Liver (tissue), 9 donors: Measurements from ENCODE around the gene CRLF3. TPM values are rescaled to one million over a fixed set of nuclear protein-coding genes. Genes with fewer than 3 reads are reported as not detected.
"Not testable (repeated sequence)": the region's sequence is repeated elsewhere in the genome, so short reads cannot be mapped to it uniquely, and the experiment has no call there.

Experiments used
- DNase-seq: peaks from one replicate; pipeline ENCODE4 v3.0.0-alpha.2; 2017; ENCODE audit warnings: low spot score
- H3K27ac ChIP-seq, 2 donors: one replicate each; pipeline ENCODE4 v1.7.0; 2013; ENCODE audit warnings: inconsistent platforms in 2 of 2, low read length in 2 of 2, control low read depth in 1 of 2, low read depth in 1 of 2, mild to moderate bottlenecking in 1 of 2
- H3K27me3 ChIP-seq, 4 donors: one replicate each; pipeline versions ENCODE4 v1.6.1 to v1.7.0; 2013; ENCODE audit warnings: low read length in 3 of 4, inconsistent platforms in 1 of 4, mild to moderate bottlenecking in 1 of 4, moderate library complexity in 1 of 4; ENCODE audit not compliant: control insufficient read depth in 4 of 4, insufficient read depth in 4 of 4
- H3K36me3 ChIP-seq, 4 donors: one replicate each; pipeline versions ENCODE4 v1.6.1 to v1.7.0; 2013; ENCODE audit warnings: low read length in 3 of 4, mild to moderate bottlenecking in 3 of 4, low read depth in 1 of 4, moderate library complexity in 1 of 4; ENCODE audit not compliant: control insufficient read depth in 4 of 4, insufficient read depth in 3 of 4
- H3K4me1 ChIP-seq, 4 donors: one replicate each; pipeline versions ENCODE4 v1.6.1 to v1.7.0; 2013; ENCODE audit warnings: low read length in 3 of 4, mild to moderate bottlenecking in 3 of 4, moderate library complexity in 1 of 4; ENCODE audit not compliant: control insufficient read depth in 4 of 4, insufficient read depth in 4 of 4
- H3K4me3 ChIP-seq, 3 donors: one replicate each; pipeline versions ENCODE4 v1.6.1 to v1.7.0; 2013; ENCODE audit warnings: low read length in 3 of 3, control low read depth in 1 of 3, low read depth in 1 of 3, mild to moderate bottlenecking in 1 of 3
- H3K9ac ChIP-seq, 2 donors: one replicate each; pipeline ENCODE4 v1.7.0; 2013; ENCODE audit warnings: low read length in 2 of 2, mild to moderate bottlenecking in 2 of 2, moderate library complexity in 2 of 2, control low read depth in 1 of 2, low read depth in 1 of 2
- H3K9me3 ChIP-seq, 4 donors: one replicate each; pipeline versions ENCODE4 v1.6.1 to v1.7.0; 2013; ENCODE audit warnings: low read length in 3 of 4; ENCODE audit not compliant: control insufficient read depth in 4 of 4
- ATF3 ChIP-seq: IDR thresholded peaks from 2 replicates; pipeline ENCODE4 v1.6.1; 2016; ENCODE audit warnings: antibody characterized with exemption
- CTCF ChIP-seq: fragments of 150-350 bp; IDR thresholded peaks from 2 replicates; pipeline ENCODE4 v1.5.1; 2017; ENCODE audit warnings: improper control_type of control experiment, low read depth, low read length; ENCODE audit not compliant: missing input control
- FOXA1 ChIP-seq: IDR thresholded peaks from 2 replicates; pipeline ENCODE4 v1.6.1; 2016; ENCODE audit warnings: antibody characterized with exemption
- FOXA2 ChIP-seq: IDR thresholded peaks from 2 replicates; pipeline ENCODE4 v1.6.1; 2016; ENCODE audit warnings: antibody characterized with exemption
- GABPA ChIP-seq, 2 donors: IDR thresholded peaks in 1 of 2; conservative IDR thresholded peaks in 1 of 2; 2 replicates each; pipeline ENCODE4 v1.6.1; 2016; ENCODE audit warnings: antibody characterized with exemption in 2 of 2, mild to moderate bottlenecking in 1 of 2, moderate library complexity in 1 of 2
- HNF4A ChIP-seq, 2 donors: conservative IDR thresholded peaks; 2 replicates each; pipeline ENCODE4 v1.6.1; 2016; ENCODE audit warnings: antibody characterized with exemption in 2 of 2, mild to moderate bottlenecking in 2 of 2
- HNF4G ChIP-seq: IDR thresholded peaks from 2 replicates; pipeline ENCODE4 v1.6.1; 2016; ENCODE audit warnings: antibody characterized with exemption
- JUND ChIP-seq, 2 donors: IDR thresholded peaks; 2 replicates each; pipeline ENCODE4 v1.6.1; 2016; ENCODE audit warnings: antibody characterized with exemption in 2 of 2
- MAX ChIP-seq: IDR thresholded peaks from 2 replicates; pipeline ENCODE4 v1.6.1; 2016; ENCODE audit warnings: antibody characterized with exemption
- RAD21 ChIP-seq, 2 donors: IDR thresholded peaks; 2 replicates each; pipeline ENCODE4 v1.6.1; 2016; ENCODE audit warnings: antibody characterized with exemption in 2 of 2, mild to moderate bottlenecking in 2 of 2
- REST ChIP-seq: IDR thresholded peaks from 2 replicates; pipeline ENCODE4 v1.6.1; 2016; ENCODE audit warnings: antibody characterized with exemption, mild to moderate bottlenecking
- RXRA ChIP-seq, 2 donors: IDR thresholded peaks; 2 replicates each; pipeline ENCODE4 v1.6.1; 2017 to 2018; ENCODE audit warnings: antibody characterized with exemption in 2 of 2, mild to moderate bottlenecking in 1 of 2
- TAF1 ChIP-seq: conservative IDR thresholded peaks from 2 replicates; pipeline ENCODE4 v1.6.1; 2016; ENCODE audit warnings: antibody characterized with exemption, mild to moderate bottlenecking
- YY1 ChIP-seq: IDR thresholded peaks from 2 replicates; pipeline ENCODE4 v1.6.1; 2016; ENCODE audit warnings: antibody characterized with exemption, mild to moderate bottlenecking
- ZBTB33 ChIP-seq: IDR thresholded peaks from 2 replicates; pipeline ENCODE4 v1.6.1; 2016; ENCODE audit warnings: antibody characterized with exemption
- WGBS: extraction: QIAGEN DNeasy Blood & Tissue Kit; methylation state at CpG from one replicate; pipeline ENCODE4 v1.1.7; 2013; 5-methylcytosine and 5-hydroxymethylcytosine counted together
- polyA plus RNA-seq, 2 donors: library from polyadenylated mRNA; stranded (reverse) in 1 of 2; unstranded in 1 of 2; fragments of 200-250 nt in 1 of 2; fragments of >200 nt in 1 of 2; fragmentation: Nextera tagmentation in 1 of 2; extraction: Ambion mirVana in 1 of 2; gene quantifications; one replicate each; pipeline versions ENCODE4 v1.2.1 to v1.2.3, GENCODE V29; 2013 to 2015
- total RNA-seq, 2 donors: library from RNA; depleted of rRNA; stranded (reverse); fragments of >200 nt; gene quantifications; one replicate each; pipeline ENCODE4 v1.2.3, GENCODE V29; 2014
- donor health status: healthy.
- donor health status: healthy.
- donor health status: healthy.
- donor health status: healthy.
- donor health status: healthy.

Gene CRLF3
- total and polyA plus RNA-seq, 4 donors: 2.4 to 26.5 (median 4.6) TPM

GRCh38 chr17:30816165-30816564, 8.3 kb downstream of the CRLF3 start:
- Histone ChIP-seq H3K27ac (no peak overlapping the region), H3K36me3 (peaks cover 0 to 2% (median under 1%) of the 10 kb centered on the region in 4 donors), H3K9ac (no peak overlapping the region), H3K4me1 (no peaks in the 10 kb centered on the region), H3K4me3 (no peak overlapping the region), H3K27me3 (no peaks in the 10 kb centered on the region), H3K9me3 (no peaks in the 10 kb centered on the region)
- no peak for TF ChIP-seq RAD21 (IDR thresholded peaks at IDR 0.05)
- TF ChIP-seq FOXA1: no peak
- no peak for TF ChIP-seq FOXA2
- TF ChIP-seq TAF1: no peak
- TF ChIP-seq YY1: no peak
- no peak for TF ChIP-seq HNF4G
- TF ChIP-seq REST: no peak
- TF ChIP-seq ATF3: no peak
- no peak for TF ChIP-seq JUND (IDR thresholded peaks at IDR 0.05)
- no peak for TF ChIP-seq ZBTB33
- TF ChIP-seq GABPA (IDR thresholded peaks at IDR 0.05 in 1 of 2, conservative IDR thresholded peaks at IDR 0.05 in 1 of 2): no peak
- TF ChIP-seq MAX: no peak
- no peak for TF ChIP-seq RXRA (IDR thresholded peaks at IDR 0.05)
- no peak for TF ChIP-seq CTCF
- TF ChIP-seq HNF4A (conservative IDR thresholded peaks at IDR 0.05): no peak
- DNase-seq: no peak
- 97% methylated on average over 7 of the region's 7 CpGs for WGBS

- H3K27ac ChIP-seq, DNase-seq, H3K9ac ChIP-seq, H3K27me3 ChIP-seq, H3K9me3 ChIP-seq, H3K36me3 ChIP-seq, H3K4me3 ChIP-seq, H3K4me1 ChIP-seq: not testable (repeated sequence)
- WGBS: 91% methylated on average over 9 of the region's 9 CpGs
Measured at GRCh38 chr17:30814860-30815259, 9.6 kb downstream of the CRLF3 start.

- not testable (repeated sequence) for DNase-seq, H3K27me3 ChIP-seq, H3K4me3 ChIP-seq, H3K36me3 ChIP-seq, H3K9me3 ChIP-seq, H3K9ac ChIP-seq, H3K27ac ChIP-seq, H3K4me1 ChIP-seq
- WGBS: 94% methylated on average over 12 of the region's 12 CpGs
Measured at GRCh38 chr17:30814236-30814635, 10.3 kb downstream of the CRLF3 start.
